K562 (cell line): ENCODE results near the gene COL25A1.

Experiments used
- CREM ChIP-seq: IDR thresholded peaks from 2 replicates; pipeline ENCODE4 v1.6.1; 2014; ENCODE audit warnings: antibody characterized with exemption, low read depth
- FIP1L1 ChIP-seq: fragments of 200-400 bp; formaldehyde crosslinking; IDR thresholded peaks from 2 replicates; pipeline ENCODE4 v1.6.1; 2018; ENCODE audit warnings: mild to moderate bottlenecking, low read depth, low read length; ENCODE audit not compliant: poor library complexity, severe bottlenecking
- MBD2 ChIP-seq: sonication (generic); IDR thresholded peaks from 2 replicates; pipeline ENCODE4 v1.6.1; 2016; ENCODE audit warnings: low read depth, borderline replicate concordance
- ZNF318 ChIP-seq, 2 experiments: fragments of 450-650 bp; IDR thresholded peaks; 2 replicates each; pipeline ENCODE4 v1.6.1; 2016; ENCODE audit warnings: mild to moderate bottlenecking in 2 of 2, borderline replicate concordance in 1 of 2, low read depth in 1 of 2, moderate library complexity in 1 of 2
- TF ChIP-seq, protein P1 (sequence below), 2 experiments: fragments of 450-650 bp; formaldehyde crosslinking in 1 of 2; IDR thresholded peaks; 2 replicates each; pipeline versions ENCODE4 v1.4.0 to v1.6.1; 2014 to 2020; ENCODE audit warnings: mild to moderate bottlenecking in 2 of 2, borderline replicate concordance in 1 of 2, low read depth in 1 of 2
- TF ChIP-seq, protein P2 (sequence below): fragments of 450-650 bp; IDR thresholded peaks from 2 replicates; pipeline ENCODE4 v1.6.1; 2016; ENCODE audit warnings: missing biosample characterization, missing genetic modification characterization

DNA sequence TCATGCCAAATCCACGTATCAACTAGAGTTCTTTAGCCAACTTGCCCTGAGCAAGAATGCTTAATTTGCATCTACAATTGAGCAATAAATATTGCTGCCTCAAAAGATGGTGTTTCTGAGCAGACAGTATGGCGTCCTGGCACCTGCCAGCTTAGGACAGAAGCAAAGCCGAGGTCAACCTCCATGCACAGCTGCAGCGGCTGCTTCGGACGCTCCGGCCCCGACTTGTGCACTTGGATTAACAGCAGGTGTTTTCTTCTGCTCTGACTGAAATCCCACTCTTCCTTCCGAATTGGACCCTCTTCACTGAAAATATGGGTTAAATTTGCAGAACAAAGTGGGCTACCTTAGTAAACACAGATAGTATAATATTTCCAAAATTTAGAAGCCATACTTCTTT lies 324.4 kb downstream of the COL25A1 start:
- TF ChIP-seq CREM (no peak), FIP1L1 (no peak), MBD2 (no peak), ZNF318 (IDR thresholded peaks at IDR 0.05; ENCODE audit: borderline replicate concordance in 1 of 2, low read depth in 1 of 2) (no peak)
- TF ChIP-seq, protein P1, sequence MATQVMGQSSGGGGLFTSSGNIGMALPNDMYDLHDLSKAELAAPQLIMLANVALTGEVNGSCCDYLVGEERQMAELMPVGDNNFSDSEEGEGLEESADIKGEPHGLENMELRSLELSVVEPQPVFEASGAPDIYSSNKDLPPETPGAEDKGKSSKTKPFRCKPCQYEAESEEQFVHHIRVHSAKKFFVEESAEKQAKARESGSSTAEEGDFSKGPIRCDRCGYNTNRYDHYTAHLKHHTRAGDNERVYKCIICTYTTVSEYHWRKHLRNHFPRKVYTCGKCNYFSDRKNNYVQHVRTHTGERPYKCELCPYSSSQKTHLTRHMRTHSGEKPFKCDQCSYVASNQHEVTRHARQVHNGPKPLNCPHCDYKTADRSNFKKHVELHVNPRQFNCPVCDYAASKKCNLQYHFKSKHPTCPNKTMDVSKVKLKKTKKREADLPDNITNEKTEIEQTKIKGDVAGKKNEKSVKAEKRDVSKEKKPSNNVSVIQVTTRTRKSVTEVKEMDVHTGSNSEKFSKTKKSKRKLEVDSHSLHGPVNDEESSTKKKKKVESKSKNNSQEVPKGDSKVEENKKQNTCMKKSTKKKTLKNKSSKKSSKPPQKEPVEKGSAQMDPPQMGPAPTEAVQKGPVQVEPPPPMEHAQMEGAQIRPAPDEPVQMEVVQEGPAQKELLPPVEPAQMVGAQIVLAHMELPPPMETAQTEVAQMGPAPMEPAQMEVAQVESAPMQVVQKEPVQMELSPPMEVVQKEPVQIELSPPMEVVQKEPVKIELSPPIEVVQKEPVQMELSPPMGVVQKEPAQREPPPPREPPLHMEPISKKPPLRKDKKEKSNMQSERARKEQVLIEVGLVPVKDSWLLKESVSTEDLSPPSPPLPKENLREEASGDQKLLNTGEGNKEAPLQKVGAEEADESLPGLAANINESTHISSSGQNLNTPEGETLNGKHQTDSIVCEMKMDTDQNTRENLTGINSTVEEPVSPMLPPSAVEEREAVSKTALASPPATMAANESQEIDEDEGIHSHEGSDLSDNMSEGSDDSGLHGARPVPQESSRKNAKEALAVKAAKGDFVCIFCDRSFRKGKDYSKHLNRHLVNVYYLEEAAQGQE (IDR thresholded peaks at IDR 0.05; ENCODE audit: borderline replicate concordance): no peak
- TF ChIP-seq, protein P1 (CRISPR knock-in tag; IDR thresholded peaks at IDR 0.05; ENCODE audit: low read depth): no peak
- TF ChIP-seq, protein P2, sequence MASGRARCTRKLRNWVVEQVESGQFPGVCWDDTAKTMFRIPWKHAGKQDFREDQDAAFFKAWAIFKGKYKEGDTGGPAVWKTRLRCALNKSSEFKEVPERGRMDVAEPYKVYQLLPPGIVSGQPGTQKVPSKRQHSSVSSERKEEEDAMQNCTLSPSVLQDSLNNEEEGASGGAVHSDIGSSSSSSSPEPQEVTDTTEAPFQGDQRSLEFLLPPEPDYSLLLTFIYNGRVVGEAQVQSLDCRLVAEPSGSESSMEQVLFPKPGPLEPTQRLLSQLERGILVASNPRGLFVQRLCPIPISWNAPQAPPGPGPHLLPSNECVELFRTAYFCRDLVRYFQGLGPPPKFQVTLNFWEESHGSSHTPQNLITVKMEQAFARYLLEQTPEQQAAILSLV (tag): no peak
